Activated CD4-positive, alpha-beta T cell treated with anti-CD3 and anti-CD28 coated beads, Interleukin-2, amount 50 U/mL, for 24 hours (primary cell): ENCODE results near the gene TNIP2.
"Not testable (repeated sequence)": the region's sequence is repeated elsewhere in the genome, so short reads cannot be mapped to it uniquely, and the experiment has no call there.

Experiments used
- DNase-seq, 2 donors: peaks; one replicate each; pipeline ENCODE4 v3.0.0-alpha.2; 2020; ENCODE audit warnings: low read depth in 1 of 2, low spot score in 1 of 2

The TNIP2 gene

DNA sequence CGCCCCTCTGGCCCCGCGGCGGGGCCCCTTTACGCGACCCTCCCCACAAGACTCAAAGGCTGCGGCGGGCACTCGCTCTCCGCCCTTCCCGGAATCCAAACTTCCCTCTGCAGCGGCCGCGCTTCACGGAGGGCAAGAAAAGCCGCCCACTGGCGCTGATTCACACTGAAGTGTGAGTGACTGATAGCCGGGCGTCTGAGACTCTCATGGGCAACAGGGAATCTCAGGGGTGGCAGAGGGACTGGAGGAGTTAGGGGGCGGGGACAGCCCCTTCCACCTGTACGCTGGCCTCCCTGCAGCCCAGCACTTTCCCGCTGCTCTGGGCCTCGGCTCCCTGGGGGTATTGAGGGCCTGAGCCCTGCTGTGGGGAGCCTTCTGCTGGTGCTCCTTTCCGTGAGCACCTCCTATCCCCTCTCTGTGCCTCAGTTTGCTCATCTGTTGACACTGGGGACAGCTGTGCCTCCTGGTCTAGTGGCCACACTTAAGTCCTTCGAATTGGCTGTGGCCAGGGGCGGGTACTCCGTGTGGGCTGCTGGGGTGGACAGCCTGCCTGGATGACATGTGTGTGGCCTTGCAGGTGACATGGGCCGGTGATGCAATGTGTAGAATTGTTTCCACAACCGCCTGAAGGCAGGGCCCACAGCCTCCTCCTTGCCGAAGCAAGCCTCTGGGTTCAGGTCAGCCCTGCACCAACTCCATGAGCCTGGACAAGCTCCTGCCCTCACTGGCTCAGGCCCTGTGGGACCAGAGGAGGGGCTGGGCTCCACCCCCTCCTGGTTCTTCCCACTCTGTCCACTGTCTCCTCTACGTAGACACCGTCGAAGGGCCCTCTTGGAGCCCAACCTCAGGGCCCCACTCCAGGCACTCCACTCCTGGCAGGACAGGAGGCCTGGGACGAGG lies 37.7 kb upstream of the TNIP2 start:
- no peak for DNase-seq

DNA sequence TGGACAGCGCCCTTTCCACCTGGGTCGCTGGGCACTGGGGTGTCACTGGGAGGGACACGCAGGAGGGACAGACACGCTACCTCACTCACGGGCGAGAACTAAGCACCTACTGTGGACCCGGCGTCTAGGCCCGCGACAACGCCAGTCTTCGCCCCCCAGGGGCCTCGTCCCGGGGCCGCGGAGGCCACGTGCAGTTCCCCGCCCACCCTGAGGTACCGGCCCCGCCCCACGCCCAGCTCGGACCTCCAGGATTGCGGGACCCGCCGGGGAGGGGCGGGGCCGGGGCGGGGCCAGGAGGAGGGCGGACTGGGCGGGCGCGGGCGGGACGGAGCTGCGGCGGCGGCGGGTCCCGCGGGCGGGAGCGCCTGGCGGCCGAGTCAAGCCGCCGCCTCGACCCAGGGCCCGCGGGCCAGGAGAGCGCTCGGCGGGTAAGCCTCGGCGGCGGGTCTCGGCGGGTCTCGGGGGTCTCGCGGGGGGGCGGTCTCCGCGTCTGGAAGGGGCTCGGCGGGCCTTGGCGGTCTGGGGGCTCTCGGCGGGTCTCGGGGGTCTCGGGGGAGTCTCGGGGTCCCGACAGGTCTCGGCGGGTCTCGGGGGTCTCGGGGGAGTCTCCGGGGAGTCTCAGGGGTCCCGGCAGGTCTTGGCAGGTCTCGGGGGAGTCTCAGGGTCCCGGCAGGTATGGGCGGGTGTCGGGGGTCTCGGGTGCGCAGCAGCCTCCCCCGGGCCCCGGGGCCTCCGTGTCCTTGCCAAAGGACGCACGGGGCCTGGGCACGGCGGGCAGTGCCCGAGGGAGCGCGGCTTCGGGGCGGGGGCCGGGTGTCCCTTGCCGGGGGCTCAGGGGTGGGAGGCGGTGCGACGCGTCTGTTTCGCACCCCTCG lies 36.8 kb upstream of the TNIP2 start, which contains the start of gene SH3BP2:
Gene SH3BP2, plus strand, starts transcription at position 375 of the 875 bp plus-strand sequence. CDS start 27,533 bp downstream, outside the sequence.
- DNase-seq = no peak

DNA sequence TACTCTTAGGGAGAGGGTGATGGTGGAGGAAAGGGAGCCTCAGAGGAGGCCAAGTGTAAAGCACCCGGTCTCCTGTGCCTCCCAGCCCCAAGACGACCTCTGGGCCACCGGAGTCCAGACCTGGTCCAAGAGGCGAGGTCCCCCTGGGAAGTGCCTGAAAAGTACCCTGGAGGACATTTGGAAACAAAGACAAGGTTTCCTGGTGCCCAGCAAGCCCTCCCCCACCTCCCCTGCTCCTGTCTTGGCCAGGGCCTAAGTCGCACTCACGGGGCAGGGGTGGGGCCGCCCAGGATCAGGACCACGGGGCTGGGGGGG lies 36.2 kb upstream of the TNIP2 start:
- no peak for DNase-seq

DNA sequence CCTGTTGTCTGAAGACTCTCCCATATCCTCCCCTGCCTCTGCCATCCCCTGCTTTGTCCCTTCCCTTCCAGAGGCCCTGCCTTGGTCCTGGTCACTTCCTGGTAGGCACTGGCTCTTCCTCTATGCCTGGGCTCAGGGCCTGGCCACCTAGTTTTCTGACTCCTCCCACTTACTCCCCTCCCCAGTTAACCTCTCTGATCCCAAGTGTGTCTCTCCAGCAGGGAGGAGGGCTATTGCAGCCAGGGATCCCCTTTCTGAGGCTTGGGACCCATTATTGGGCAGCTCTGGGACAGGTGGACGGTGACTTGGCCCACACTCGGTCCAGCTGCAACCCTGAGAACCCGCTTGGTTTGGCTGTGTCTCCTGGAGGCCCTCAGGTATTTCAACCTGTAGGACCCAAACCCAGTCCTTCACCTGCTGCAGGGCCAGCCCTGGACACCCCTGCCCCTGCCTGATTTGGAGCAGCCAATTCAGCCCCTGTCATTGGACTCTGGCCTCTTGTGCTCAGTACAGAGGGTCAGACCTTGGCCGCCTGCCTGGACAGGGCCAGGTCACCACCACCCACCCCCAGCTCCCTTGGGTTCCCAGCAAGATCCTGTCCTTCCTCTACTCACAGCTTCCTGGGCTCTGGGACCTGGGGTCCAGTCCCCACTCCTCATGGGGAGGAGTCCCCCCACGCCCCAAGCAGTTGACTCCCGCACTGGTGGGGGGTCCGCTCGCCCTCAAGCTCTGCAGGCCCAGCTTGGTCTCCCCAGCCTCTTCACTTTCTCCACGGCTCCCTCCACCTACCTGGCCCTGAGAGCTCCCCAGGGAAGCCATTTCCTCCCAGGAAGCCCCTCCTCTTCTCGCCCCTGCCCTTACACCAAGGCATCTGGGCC lies 35.6 kb upstream of the TNIP2 start:
- DNase-seq = no peak

DNA sequence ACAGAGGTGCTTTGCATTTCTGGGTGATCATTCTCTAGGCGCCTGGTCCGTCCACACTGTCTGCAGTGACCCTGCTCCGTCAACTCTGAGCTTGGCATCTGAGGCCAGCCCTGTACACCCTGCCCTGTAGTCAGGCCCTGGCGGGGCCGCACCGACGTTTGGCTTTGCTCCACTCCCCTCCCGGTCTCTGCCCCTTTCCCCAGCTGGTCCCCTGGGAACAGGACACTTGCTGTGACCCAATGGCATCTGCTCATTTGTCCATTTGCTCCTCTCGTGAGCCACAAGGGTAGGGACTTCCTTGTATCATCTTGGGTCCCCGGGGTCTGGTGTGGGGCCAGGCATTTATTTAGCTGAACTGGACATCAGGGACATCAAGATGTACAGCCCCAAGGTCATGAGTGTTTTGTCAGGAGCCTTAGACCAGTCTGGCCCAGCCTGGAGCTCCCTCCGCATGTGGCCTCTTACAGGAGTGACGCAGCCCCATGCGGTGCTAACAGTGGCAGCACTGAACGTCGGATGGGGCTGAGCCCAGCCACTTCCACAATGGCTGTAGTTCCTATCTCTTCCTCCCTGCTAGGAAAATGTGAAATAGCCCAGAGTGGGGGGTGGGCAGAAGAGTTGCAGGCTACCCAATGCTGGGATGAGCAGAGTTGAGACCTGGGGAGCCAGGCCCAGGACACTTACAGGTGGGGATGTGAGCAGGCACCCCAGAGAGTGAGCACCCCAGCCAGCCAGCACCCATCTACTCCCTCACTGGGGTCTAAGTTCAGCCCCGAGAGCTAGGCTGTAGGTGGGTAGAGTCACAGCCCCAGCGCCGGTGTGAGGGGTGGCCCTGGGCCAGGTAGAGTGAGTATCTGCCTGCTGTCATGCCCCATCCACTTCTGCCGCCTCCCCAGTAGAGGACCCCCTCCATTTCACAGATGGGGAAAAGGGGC lies 34.7 kb upstream of the TNIP2 start:
- DNase-seq = no peak

DNA sequence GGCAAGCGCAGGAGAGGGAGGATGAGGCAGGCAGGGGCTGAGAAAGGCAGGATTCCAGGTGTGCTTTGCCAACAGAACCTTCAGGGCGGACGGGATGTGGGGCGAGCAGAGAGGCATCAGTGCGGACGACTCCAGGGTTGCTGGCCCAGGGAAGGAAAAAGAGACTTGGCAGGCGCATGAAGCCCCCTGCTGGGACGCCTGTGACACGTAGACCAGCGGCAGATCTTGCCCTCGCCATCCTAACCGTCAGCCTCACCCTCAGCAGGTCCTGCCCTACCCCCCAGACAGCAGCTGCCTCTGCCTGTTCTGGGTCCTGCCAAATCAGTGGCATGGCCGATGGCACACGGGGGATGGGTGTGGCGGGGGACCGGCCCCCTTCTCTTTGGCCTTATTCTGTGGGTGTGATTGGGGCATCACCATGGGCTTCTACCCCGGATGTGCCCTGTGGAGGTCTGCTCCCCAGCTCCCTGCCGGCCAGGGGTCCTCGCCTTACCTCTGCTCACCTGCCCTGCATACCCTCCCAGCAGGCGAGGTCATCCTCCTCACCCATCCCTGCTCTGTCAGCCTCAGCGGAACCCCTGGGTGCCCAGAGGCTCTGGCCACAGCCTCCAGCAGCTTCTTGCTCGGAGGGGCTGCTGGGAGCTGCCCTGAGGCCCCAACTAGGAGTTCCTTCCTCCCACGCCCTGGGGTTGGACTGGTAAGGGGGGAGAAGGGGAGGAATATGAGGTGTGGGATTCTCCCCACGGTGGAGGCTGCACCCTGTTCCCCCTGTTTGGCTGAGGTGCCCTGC lies 33.9 kb upstream of the TNIP2 start:
- no peak for DNase-seq

DNA sequence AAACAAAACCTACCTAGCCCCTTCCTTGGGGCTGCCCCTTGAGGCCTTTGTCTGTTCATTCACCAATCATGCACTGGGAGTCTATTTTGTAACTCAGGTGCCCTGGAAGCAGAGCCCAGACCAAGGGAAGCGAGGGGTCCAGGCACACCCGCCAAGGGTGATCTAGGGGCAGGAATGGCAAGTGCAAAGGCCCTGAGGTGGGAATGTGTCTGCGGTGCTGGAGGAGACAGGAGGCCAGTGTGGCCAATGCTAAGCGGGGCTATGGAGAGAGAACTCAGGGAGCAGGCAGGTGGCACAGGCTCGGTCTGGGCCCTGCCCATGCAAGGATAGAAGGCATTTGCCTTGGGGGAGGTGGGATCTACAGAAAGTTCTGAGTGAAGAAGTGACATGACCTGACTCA lies 33.2 kb upstream of the TNIP2 start:
- no peak for DNase-seq

DNA sequence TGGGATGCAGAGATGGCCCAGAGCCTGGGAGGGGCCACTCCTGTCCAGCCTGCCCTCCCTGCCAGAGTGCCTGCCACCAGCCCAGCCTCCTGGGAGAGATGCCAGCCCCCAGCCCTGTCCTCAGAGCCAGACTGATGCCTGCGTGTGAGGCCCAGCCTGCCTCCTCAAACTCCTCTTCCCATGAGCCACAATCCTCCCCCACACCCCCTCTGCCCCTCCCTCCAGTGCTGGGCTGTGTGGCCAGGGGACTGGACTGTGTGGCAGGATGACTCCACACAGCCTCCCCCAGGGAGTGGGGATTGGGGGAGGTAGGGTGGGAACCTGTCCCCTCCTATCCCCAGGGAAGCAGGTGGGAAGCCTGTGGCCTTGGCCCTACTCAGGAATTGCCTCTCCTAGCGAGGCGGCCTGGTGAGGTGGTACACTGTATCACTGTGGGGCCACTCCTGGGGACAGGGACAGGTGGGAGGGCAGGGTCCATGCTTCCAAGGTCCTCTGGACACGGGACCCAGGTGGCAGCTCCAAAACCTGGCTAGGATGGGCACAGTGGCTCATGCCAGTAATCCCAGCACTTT lies 32.5 kb upstream of the TNIP2 start:
- no peak for DNase-seq

DNA sequence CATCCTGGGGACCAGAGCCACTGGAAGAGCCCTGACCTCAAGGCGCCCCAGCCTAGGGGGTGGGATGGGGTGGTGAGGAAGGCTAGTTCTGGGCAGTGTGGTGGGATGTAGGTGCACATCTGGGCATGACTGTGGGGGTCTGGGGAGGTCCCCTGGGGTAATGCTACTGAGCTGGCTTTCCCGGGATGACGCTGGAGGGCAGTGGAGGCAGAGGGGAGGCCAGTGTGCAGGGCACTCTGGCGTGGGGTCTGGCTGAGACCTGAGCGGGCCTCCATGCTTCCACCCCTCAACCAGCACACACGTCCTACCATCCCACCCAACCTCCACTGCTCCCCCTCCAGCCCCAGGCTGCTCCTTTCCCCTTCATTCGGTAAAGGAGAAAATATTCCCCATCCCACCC lies 32.0 kb upstream of the TNIP2 start:
- no peak for DNase-seq

DNA sequence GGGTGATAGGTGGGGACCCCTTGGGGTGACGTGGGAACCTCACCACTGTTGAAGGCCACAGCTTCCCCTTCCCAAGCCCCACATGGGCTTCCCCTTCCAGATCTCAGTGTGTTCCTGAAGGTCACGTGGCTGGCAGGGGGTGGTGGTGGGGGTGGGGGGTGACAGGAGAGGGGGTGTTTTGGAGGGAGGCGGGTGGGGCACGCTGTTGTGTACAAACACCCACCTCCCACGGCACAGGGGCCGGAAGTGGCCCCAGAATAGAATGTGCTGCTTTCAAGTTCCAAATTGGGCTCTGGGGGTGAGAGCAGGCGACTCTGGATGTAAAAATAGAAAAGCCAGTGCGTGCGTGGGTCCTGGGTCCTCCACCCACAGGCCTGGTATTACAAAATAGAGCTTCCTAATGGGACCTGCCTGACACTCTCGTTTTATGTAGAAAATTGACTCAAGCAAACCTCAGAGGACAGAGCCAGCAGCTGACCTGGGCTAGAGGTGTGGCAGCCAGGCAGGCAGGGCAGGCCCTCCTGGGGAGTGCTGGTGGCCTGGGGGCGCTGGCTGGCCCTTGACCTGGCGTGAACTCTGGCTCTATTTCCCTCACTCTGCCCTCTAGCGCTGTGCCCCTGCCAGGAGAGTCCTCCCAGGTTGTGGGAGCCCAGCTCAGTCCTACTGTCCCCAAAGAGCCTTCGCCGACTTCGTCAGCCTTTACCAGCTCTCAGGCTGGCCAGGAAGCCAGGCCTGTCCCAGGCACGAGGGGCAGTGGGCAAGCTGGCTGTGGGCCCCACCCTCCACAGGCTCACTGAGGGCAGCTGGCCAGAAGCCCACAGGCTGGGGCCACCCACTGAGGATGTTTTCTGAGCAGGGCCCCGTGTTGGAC lies 31.3 kb upstream of the TNIP2 start:
- peak in 1 of 2 donors; percentile 37 for DNase-seq

DNA sequence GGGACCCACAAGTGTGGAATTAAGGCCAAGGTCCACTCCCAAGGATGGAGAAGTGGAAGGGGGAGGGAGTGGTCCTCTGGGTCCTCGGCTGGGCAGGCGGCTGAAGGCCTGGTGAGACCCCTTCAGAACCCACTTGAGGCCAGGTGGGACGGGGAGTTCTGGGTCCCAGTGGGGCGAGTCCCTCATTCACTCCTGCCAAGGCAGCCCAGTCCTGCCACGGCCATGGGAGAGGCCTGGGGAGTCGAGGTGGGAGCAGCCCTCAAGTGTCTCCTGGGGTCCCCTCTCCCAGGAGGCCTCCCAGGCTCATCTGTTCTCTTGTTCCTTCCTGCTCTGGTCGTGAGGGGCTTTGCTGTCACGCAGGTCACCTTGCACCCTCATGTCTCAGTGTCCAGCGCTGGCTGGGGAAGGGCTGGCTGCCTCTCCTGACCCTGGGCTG lies 30.7 kb upstream of the TNIP2 start:
- DNase-seq = no peak

DNA sequence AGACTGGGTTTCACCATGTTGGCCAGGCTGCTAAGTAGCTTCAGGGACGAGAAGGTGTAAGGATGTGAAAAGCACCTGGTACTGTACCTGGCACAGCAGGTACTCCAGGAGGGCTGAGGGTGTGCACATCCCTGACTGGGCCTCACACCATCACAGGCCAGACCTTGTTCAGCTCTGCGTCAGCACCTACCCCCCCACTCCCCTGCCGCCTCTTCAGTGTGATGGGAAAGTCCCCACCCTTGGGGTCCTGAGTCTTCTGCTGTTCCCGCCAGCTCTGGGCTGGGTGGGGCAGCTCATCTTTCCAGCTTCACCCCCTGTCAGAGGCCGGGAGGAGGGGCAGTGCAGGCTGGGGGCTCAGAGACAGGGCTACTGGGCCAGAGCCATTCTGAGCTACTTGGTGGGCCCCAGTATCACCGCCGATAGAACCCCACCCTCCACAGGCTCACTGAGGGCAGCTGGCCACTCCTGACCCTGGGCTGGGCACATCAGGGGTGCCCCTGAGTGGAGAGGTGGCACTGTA lies 30.1 kb upstream of the TNIP2 start:
- DNase-seq = peak in 1 of 2 donors; percentile 53

DNA sequence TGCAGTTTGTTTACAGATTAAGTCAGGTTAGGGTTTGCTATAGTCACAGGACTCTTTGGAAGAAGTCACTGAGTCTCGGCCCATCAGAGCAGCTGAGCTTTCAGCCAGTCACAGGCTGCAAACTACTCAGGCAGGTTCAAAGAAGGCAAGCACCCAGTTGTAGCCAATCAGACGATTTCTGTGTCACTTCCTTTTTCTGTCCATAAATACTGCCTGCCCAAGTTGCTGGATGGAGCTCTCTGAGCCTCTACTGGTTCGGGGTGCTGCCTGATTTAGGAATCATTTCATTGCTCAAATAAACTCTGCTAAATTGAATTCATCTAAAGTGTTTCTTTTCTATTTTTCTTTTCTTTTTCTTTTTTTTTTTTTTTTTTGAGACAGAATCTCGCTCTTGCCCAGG lies 29.5 kb upstream of the TNIP2 start:
- DNase-seq = no peak

DNA sequence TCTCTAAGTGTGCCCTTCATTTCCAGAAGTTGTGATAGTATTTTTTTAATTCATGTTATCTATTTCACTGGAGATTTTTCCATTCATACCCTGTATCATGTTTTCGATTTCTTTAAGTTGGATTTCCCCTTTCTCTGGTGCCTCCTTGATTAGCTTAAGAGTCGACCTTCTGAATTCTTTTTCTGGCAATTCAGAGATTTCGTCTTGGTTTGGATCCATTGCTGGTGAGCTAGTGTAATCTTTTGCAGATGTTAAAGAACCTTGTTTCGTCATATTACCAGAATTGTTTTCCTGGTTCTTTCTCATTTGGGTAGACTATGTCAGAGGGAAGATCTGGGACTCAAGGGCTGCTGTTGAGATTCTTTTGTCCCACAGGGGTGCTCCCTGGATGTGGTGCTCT lies 27.7 kb upstream of the TNIP2 start:
- no peak for DNase-seq

DNA sequence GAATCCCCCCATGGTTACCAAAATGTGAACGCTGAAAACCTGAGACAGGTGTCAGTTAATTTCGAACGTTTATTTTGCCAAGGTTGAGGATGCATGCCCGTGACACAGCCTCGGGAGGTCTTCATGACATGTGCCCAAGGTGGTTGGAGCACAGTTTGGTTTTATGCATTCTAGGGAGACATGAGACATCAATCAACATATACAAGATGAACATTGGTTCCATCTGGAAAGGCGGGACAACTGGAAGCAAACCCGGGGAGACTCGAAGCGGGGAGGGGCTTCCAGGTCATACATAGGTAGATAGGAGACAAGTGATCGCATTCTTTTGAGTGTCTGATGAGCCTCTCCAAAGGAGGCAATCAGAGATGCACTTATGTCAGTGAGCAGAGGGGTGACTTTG lies 25.8 kb upstream of the TNIP2 start:
- DNase-seq = no peak

DNA sequence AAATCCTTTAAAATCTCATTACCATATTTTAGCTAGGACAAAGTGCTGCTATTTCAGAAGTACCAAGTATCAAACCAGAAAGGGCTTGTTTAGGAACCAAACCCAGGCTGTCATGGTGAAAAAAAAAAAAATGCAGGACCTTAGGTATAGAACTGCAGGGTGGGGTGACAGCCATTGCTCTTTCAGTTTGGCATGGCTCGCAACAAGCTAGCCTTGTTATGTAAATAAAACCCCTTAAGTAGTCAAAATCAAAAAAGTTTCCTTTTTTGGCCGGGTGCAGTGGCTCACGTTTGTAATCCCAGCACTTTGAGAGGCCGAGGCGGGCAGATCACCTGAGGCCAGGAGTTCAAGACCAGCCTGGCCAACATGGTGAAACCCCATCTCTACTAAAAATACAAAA lies 24.5 kb upstream of the TNIP2 start:
- DNase-seq = not testable (repeated sequence)

DNA sequence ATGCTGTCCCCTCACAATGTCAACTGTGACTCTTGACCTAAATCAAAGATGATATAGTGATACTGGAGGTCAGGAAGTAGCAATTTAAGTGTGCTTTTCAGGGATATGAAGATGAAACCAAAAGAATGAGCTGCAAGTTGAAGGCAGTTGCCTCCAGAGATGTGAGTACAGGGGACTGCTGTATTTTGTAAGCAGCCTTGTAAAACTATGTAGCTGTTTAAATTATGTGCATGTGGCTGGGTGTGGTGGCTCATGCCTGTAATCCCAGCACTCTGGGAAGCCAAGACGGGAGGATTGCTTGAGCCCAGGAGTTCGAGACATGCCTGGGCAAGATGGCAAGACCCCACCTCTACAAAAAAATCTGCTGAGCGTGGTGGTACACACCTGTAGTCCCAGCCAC lies 15.1 kb upstream of the TNIP2 start:
- no peak for DNase-seq

DNA sequence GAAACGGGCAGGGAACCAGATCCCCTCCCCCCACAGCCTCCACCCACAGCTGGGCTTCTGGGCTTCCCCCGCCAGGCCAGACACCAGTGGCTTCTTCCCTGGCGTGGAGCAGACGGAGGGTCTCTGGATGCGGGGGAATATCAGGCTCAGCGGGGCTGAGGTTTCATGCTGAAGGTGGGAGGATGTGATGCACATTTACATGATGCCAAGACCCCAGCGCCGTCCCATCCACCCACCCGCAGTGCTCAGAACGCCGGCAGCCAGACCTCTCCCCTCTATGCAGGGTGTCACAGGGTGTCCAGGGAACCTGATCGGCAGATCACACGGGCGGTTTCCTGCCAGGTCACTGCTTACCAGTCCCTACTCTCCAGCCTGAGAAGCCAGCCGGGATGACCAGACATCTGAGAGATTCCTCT lies 12.8 kb upstream of the TNIP2 start:
- DNase-seq = no peak
